HG02970 (cell line): ENCODE data around the gene CD300LD.

Experiments used
- ATAC-seq: cut with Tn5 transposase; IDR thresholded peaks from one replicate; pipeline ENCODE4 v1.9.1; 2021; ENCODE audit warnings: mild to moderate bottlenecking, moderate library complexity, moderate number of reproducible peaks; ENCODE audit not compliant: unreplicated experiment, low FRiP score

Gene CD300LD

GRCh38 chr17:74547264-74547663, 44.8 kb downstream of the CD300LD start:
- no peak for ATAC-seq

DNA sequence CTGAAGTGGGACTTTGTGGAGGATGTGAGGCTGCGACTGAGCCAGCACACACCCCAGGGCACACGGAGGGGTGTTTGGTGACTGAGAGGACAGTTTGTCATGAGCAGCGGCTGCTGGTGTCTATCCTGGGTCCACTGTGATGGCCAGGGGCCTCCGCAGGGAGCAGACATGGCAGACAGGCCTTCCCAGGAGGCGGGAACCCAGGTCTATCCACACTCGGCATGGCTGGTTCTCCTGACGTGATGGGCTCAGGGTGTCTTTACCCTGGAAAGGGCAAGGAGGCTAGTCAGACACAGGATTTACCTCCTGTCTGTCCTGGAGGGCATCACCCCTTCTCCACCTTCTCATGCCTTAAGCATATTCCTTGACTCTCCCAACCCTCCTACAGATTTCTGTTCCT, 45.5 kb downstream of the CD300LD start:
- ATAC-seq = no peak

GRCh38 chr17:74545843-74546230, 46.2 kb downstream of the CD300LD start, which contains the start of gene CD300C:
TSS of gene CD300C (minus strand) at chr17:74546115. CDS start at chr17:74545782, 333 bp downstream.
- no peak for ATAC-seq

GRCh38 chr17:74544991-74545842, 46.9 kb downstream of the CD300LD start:
- ATAC-seq = no peak

DNA sequence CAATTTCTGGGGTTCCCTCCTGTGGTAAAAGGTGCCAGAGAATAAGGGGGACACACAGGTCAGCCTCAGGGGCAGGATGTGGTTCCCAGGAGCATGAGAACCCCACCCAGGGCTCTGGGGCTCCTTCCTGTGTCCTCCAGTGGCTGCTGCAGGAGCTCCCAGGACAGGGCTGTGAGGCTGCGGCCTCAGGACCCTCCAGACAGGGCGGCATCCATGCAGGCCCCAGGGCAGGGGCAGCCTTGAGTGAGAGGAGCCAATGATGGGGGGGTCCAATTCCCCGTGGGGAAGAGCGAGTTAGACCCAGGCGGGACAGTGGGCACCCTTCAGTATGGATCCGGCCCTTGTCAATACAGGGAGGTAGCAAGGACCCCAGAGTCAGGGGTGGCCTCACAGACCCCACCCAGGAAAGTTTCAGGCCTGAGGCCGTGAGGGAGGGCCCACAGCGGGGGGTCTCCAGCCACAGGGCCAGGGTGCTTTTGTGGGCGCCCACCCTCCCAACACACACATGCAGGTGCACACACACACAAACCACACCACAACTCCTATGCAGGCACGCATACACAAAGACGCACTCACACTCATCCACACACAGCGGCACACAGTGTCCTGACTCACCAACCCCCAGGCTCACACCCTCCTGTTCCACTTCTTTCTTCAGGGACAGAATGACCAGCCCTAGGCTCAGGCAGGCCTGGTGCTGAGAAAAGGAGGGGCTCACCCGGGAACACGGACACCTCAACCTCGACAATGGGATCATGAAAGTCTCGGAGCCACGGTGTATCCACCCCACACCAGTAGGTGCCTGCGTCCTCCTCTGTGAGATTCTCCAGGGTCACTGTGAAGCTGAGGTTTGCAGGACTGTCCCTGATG, 48.0 kb downstream of the CD300LD start:
- no peak for ATAC-seq

GRCh38 chr17:74543406-74543805, 48.7 kb downstream of the CD300LD start:
- no peak for ATAC-seq

DNA sequence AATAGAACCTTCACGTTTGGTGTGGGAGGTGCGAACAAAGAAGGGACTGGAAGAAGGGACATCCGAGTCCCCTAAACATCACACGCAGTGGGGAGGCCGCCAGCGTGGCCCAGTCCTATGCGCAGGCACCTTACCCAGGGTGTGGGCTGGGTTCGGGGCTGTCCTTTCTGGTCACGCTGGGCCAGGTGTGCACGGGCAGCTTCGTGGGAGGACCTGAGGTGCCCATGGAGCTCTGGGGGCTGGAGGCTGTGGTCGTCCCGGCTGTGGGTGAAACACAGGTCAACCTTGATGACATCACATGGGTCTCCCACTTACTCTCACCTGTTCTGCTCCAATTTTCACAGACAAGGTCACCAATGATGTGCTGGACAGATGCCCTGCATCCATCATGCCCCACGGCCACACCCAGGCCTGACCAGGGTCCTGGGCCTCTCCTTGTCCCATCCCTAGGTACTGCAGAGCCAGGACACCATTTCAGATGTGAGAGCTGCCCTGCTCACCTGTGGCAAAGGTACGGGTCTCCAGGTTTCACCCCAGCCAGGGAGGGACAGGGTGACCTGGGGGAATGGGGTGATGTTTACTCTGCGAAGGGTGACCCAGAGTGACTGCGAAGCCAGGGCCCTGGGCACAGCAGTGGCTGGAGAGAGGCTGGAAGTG, 49.2 kb downstream of the CD300LD start:
- no peak for ATAC-seq

- no peak for ATAC-seq
These were observed 49.9 kb downstream of the CD300LD start for GRCh38 chr17:74542166-74542565.

DNA sequence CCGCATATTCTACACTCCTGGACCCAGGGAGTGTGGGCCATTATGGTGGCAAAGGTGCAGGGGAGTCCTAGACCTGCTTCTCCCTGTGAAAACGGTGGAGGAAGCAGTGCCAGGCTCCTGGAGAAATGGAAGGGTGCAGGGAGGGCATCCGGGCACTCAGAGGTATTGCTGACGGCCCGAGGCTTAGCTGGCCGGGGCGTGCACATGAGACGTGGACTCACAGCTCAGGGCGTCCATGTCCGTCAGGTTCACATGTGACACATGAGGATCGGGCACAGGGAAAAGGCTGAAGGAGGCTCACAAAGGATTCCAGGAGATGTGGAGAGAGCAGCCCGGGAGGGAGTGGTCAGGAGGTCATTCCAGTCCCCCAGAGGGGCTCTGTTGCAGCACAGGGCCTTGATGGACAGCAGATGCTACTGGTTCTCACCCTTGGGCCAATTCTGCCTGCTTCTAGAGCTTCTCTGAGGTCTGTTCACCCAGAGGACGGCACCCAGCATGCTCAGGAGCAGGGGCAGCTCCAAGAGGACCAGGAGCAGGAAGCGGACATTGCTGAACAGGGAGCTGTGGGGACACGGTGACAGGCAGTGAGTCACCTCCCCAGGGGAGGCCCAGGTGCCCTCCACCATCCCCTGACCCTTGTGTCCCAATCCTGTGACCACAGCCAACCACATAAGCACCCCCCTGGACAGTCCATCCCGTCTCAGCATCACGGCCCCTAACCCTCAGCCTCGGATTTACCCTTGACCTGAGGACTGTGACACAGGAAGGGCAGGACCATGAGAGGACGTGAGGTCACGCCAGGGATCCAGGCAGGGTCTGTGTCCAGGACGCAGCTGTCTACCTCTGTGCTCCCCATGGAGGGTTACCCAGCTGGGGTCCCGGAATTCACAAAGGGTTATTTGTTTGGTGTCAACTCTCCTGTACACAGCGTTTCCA, 50.6 kb downstream of the CD300LD start:
- no peak for ATAC-seq

DNA sequence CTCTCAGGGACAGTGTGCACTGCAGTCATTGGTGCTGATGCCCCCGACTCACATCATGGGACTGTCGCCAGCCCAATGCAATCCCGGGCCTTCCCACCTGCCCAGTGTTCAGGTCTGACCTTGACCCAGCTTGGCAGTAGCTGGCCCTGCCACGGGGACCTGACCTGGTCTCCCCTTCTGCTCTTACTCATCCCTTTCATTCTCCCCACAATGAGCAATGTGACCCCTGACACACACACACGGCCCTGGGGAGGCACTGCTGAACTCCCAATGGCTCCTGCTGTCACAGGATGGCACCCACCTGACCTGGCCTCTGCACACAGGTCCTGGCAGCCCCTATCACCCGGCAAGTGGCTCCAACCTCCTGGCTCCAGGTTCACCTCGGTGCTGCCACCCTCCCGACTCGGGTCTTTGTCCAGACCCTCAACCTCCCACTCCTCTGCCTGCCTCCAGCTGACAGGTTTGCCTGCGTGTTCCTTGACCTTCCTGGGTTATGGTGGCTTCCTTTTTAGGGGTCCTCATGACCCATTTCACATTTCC, 52.7 kb downstream of the CD300LD start:
- no peak for ATAC-seq

GRCh38 chr17:74536890-74537289, 55.2 kb downstream of the CD300LD start:
- ATAC-seq = no peak

GRCh38 chr17:74532115-74532514, 60.0 kb downstream of the CD300LD start:
- ATAC-seq = no peak

DNA sequence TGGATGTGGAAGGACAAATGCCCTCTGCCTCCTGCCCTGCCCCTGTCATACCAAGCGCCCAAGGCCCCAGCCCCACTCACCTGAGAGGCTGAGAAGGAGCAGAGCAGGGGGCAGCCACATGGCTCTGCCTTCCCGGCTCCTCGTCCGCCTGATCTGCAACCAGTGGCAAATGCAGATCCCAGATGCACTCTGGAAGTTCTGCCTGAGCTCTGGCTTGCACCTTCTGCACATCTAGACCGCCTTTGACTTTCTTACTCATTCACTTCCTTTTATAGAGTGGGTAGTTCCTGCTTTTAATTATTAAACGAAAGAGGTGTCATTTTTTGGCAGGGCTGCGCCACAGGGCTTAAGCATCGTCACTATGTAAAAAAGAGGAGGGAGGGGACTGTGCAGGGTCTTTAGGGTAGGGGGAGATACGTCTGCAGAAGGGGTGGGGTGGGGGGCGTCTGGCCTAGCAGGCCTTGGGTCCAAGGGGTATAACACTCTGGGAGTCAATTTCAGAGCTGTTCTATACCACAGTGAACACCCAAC, 60.8 kb downstream of the CD300LD start, which contains the start of gene CD300LB:
Gene CD300LB (minus strand): TSS at position 245 of the 531 bp plus-strand sequence. CDS start 125 bp downstream, at position 120.
- ATAC-seq = no peak

DNA sequence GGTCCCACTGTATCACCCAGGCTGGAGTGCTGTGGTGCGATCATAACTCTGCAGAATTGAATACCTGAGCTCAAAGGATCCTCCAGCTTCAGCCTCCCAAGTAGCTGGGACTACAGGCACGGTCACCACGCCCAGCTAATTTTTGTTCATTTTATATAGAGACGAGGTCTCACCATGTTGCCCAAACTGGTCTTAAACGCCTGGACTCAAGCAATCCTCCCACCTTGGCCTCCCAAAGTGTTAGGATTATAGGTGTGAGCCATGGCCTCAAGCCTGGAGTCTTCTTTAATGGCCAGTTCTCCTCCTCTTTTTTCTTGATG, 61.3 kb downstream of the CD300LD start:
- ATAC-seq = no peak
